ENCODE data around the gene C1QL4. TPM values are rescaled to one million over a fixed set of nuclear protein-coding genes. Genes with fewer than 3 reads are reported as not detected.
A peak's percentile ranks its signal among the peaks of the same experiment; 100 is the strongest.

Gene C1QL4
- total RNA-seq, 1 experiment from 2014 or later = 0.41 TPM

DNA sequence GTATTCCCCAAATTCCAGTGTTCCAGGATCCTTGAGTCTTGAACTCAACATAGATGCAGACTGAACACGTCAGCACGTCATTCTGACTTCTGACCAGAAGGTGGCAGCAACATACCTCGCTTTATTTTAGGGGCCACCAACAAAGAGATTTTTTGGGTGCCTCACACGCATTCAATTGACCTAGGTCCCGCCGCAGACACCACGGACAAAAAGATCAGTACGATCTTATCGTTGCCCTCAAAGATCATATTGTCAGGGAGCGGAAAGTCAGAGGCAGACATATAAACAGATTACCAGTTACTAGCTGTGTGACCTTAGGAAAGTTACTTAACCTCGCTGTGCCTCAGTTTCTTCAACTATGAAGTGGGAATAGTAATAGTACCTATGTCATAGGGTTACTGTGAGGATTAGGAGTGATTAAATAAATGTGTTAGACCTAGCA, 48.6 kb downstream of the C1QL4 start:
- no peaks in the 10 kb centered on the region for H3K9me3 ChIP-seq (ENCODE audit: low read depth, low read length, poor library complexity, severe bottlenecking)
- TF ChIP-seq CTCF (conservative IDR thresholded peaks at IDR 0.05; ENCODE audit: low read depth, low read length) = peak; percentile 93
- TF ChIP-seq EZH2 (IDR thresholded peaks at IDR 0.05; ENCODE audit: borderline replicate concordance, low read depth, low read length, poor library complexity, severe bottlenecking) = no peak
- BruUV-seq (replicated peaks) = no TSS peak
- peaks cover 7% of the 10 kb centered on the region for H3K4me1 ChIP-seq (ENCODE audit: insufficient read depth, low read length, poor library complexity, severe bottlenecking)
- H3K27me3 ChIP-seq (replicated peaks; ENCODE audit: insufficient read depth, low read depth, low read length, poor library complexity) = no peaks in the 10 kb centered on the region
- no peak overlapping the region for H3K27ac ChIP-seq (ENCODE audit: low read depth, low read length, poor library complexity, severe bottlenecking)
- DNase-seq (ENCODE audit: low spot score) = peak; percentile 68
- intact Hi-C loops (cut with micrococcal nuclease; ENCODE audit: unreplicated experiment) = loop anchor here (1.0 to 2.0 kb wide), 3 partner anchors 58 to 226 kb away; partner anchors contain the start of gene DNAJC22
- no peak overlapping the region for H3K4me3 ChIP-seq (ENCODE audit: low read depth, low read length, poor library complexity, severe bottlenecking)
- POLR2A ChIA-PET (ENCODE audit: low non-redundant PET) = no interaction called here
- CTCF ChIA-PET = interaction anchor here (0.6 to 2.7 kb wide), 9 partner anchors 11 to 292 kb away, joined by 3 to 15 read pairs (median 7); partner anchors contain the start of genes C1QL4 and DNAJC22
- H3K36me3 ChIP-seq (ENCODE audit: insufficient read depth, low read length, poor library complexity, severe bottlenecking) = no peaks in the 10 kb centered on the region

- no peak for DNase-seq (ENCODE audit: low spot score)
- intact Hi-C loops (cut with micrococcal nuclease; ENCODE audit: unreplicated experiment) = loop anchor here (1.0 to 2.0 kb wide), 3 partner anchors 59 to 226 kb away; partner anchors contain the start of gene DNAJC22
- POLR2A ChIA-PET (ENCODE audit: low non-redundant PET) = no interaction called here
- Histone ChIP-seq H3K27ac (ENCODE audit: low read depth, low read length, poor library complexity, severe bottlenecking) (no peak overlapping the region), H3K27me3 (replicated peaks; ENCODE audit: insufficient read depth, low read depth, low read length, poor library complexity) (no peaks in the 10 kb centered on the region), H3K36me3 (ENCODE audit: insufficient read depth, low read length, poor library complexity, severe bottlenecking) (no peaks in the 10 kb centered on the region), H3K4me1 (ENCODE audit: insufficient read depth, low read length, poor library complexity, severe bottlenecking) (peaks cover 2% of the 10 kb centered on the region), H3K4me3 (ENCODE audit: low read depth, low read length, poor library complexity, severe bottlenecking) (no peak overlapping the region), H3K9me3 (ENCODE audit: low read depth, low read length, poor library complexity, severe bottlenecking) (no peaks in the 10 kb centered on the region)
- no peak for TF ChIP-seq CTCF (conservative IDR thresholded peaks at IDR 0.05; ENCODE audit: low read depth, low read length)
- CTCF ChIA-PET = interaction anchor here (0.7 to 2.7 kb wide), 4 partner anchors 49 to 267 kb away, joined by 4 to 15 read pairs (median 10); partner anchors contain the start of gene C1QL4
- no TSS peak for BruUV-seq (replicated peaks)
These were observed 49.1 kb downstream of the C1QL4 start for GRCh38 chr12:49287876-49288275.

GRCh38 chr12:49284672-49285071, 52.3 kb downstream of the C1QL4 start:
- ChIA-PET CTCF (interaction anchor here (1.2 kb wide), 1 partner anchor 221 kb away, joined by 4 read pairs; no protein-coding TSS in a partner anchor), POLR2A (ENCODE audit: low non-redundant PET) (no interaction called here)
- Histone ChIP-seq H3K4me1 (ENCODE audit: insufficient read depth, low read length, poor library complexity, severe bottlenecking) (peaks cover 5% of the 10 kb centered on the region), H3K4me3 (ENCODE audit: low read depth, low read length, poor library complexity, severe bottlenecking) (no peak overlapping the region), H3K27ac (ENCODE audit: low read depth, low read length, poor library complexity, severe bottlenecking) (no peak overlapping the region), H3K9me3 (ENCODE audit: low read depth, low read length, poor library complexity, severe bottlenecking) (no peaks in the 10 kb centered on the region), H3K36me3 (ENCODE audit: insufficient read depth, low read length, poor library complexity, severe bottlenecking) (no peaks in the 10 kb centered on the region), H3K27me3 (replicated peaks; ENCODE audit: insufficient read depth, low read depth, low read length, poor library complexity) (no peaks in the 10 kb centered on the region)
- DNase-seq (ENCODE audit: low spot score) = no peak
- TF ChIP-seq CTCF (conservative IDR thresholded peaks at IDR 0.05; ENCODE audit: low read depth, low read length) (no peak), EZH2 (IDR thresholded peaks at IDR 0.05; ENCODE audit: borderline replicate concordance, low read depth, low read length, poor library complexity, severe bottlenecking) (no peak)
- intact Hi-C loops (cut with micrococcal nuclease; ENCODE audit: unreplicated experiment) = no loop called here
- no TSS peak for BruUV-seq (replicated peaks)

Data from A673 (cell line).